ENCODE results near the gene GLI3.

GLI3 gene

DNA sequence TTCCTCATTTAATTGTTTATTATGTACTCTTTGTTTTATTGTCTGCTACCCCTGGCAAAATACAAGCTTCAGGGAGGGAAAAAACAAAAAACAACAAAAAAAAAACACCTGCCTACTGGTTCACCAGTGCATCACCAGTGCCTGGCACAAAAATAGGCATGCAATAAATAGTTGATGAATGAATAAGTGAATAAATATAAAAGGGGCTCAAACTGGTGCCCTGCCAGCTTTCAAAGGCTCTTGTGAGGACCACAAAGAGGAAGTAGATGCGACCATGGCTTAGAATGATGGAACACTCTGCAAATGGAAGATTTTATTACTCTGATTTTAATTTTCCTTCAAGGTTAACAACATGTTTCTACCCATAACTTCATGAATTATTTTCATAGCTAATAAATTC lies 321.1 kb downstream of the GLI3 start:
- no peaks in the 10 kb centered on the region for H3K36me3 ChIP-seq (ENCODE audit: insufficient read depth, low read length)
- no peak overlapping the region for H2AFZ ChIP-seq (ENCODE audit: low read depth, low read length)
- no peaks in the 10 kb centered on the region for H3K27me3 ChIP-seq (ENCODE audit: insufficient read depth, low read length)
- no peaks in the 10 kb centered on the region for H3K4me1 ChIP-seq (ENCODE audit: insufficient read depth, low read length)
- H3K4me3 ChIP-seq (ENCODE audit: low read length): no peak overlapping the region
- H3K9me3 ChIP-seq (ENCODE audit: low read length): no peaks in the 10 kb centered on the region

DNA sequence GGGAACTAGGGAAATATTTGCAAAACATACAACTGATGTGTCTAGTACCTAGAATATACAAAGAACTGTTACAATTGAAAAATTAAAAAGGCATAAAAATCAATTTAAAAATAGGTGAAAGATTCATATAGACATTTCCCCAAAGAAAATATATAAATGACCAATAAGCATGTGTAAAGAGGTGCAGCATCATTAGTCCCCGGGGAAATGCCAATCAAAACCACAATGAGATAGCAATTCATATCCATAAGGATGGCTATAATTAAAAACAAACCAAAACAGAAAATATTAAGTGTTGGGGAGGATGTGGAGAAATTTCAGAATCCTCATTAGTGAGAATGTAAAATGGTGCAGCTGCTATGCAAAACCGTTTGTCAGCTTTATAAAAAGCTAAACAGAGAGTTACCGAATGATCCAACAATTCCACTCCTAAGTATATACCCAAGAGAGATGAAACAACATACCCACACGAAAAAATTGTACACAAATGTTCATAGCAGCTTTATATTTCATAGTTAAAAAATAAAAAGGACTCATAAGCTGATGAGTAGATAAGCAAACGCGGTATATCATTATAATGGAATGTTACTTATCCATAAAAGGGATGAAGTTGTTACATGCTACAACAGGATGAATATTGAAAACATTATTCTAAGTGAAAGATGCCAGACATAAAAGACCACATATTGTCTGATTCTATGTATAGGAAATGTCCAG lies 324.0 kb downstream of the GLI3 start:
- H3K27me3 ChIP-seq (ENCODE audit: insufficient read depth, low read length): no peaks in the 10 kb centered on the region
- H3K4me1 ChIP-seq (ENCODE audit: insufficient read depth, low read length): no peaks in the 10 kb centered on the region
- H3K9me3 ChIP-seq (ENCODE audit: low read length): no peaks in the 10 kb centered on the region
- no peaks in the 10 kb centered on the region for H3K36me3 ChIP-seq (ENCODE audit: insufficient read depth, low read length)
- H3K4me3 ChIP-seq (ENCODE audit: low read length): no peak overlapping the region
- no peak overlapping the region for H2AFZ ChIP-seq (ENCODE audit: low read depth, low read length)

DNA sequence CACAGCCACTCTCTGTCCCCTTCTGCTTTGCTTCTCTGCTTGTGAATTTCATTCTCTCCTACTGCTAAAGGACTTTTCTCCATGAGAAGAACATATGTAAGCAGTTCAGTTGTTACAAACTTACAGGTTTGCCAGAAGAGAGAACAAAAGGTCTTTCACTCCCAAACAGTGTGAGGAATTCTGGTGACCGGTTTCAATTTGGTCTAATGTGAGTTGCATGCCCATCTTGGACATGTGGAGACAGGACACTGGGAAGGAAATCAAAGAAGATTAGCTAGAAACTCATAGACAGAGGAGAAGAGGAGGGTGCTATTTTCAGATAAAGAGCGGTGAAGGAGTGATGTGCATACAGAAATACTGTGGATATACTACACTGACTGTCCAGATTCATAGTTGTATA lies 324.6 kb downstream of the GLI3 start:
- Histone ChIP-seq H3K9me3 (ENCODE audit: low read length) (no peaks in the 10 kb centered on the region), H3K4me1 (ENCODE audit: insufficient read depth, low read length) (no peaks in the 10 kb centered on the region), H3K36me3 (ENCODE audit: insufficient read depth, low read length) (no peaks in the 10 kb centered on the region), H3K27me3 (ENCODE audit: insufficient read depth, low read length) (no peaks in the 10 kb centered on the region), H2AFZ (ENCODE audit: low read depth, low read length) (no peak overlapping the region), H3K4me3 (ENCODE audit: low read length) (no peak overlapping the region)

DNA sequence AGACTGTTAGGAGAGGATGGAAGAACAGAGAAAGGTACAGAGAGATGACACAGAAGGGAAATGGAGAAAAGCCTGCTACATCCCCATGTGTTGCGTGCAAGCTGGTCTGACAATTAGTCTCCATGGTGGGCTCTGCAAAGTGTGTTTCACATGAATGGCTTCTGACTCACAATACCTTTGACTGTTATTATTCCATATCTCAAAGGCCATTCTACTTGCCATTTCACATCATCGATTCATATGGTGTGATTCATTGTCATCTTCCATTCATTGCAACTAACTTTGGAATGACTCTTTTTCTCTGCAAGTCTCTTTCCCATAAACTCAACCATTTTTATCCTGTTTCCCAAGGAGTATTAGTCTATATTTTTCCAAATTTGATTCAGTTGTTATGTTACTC lies 325.2 kb downstream of the GLI3 start:
- Histone ChIP-seq H3K4me3 (ENCODE audit: low read length) (no peak overlapping the region), H2AFZ (ENCODE audit: low read depth, low read length) (no peak overlapping the region), H3K27me3 (ENCODE audit: insufficient read depth, low read length) (no peaks in the 10 kb centered on the region), H3K4me1 (ENCODE audit: insufficient read depth, low read length) (no peaks in the 10 kb centered on the region), H3K9me3 (ENCODE audit: low read length) (no peaks in the 10 kb centered on the region), H3K36me3 (ENCODE audit: insufficient read depth, low read length) (no peaks in the 10 kb centered on the region)

All from neuron (in vitro differentiated cells).